ENCODE results near the gene ALDH1L1.

Gene ALDH1L1

GRCh38 chr3:126180477-126181397 lies at the start of gene ALDH1L1:
Gene ALDH1L1 (minus strand): TSS chr3:126180586. CDS start chr3:126160979, 19,607 bp downstream.
- DNase-seq, result peak; percentile 69

DNA sequence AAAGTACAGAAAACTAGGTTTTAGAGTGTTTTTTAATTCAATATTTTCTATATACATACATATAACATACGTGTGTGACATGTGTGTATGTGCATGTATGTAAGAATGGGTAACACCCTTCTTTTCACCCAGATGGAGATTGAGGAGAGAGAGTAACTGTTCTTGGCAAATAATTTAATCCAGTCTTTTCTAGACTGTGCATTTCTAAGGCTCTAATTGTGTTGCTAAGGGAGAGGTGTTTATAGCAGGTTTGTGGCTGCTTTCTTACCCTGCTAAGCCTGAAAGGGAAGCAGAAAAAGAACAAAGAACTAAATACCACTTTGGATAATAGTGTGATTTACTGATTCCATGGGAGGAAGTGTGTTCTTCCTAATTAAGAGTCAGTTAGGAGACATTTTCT lies 46.0 kb upstream of the ALDH1L1 start:
- DNase-seq, result no peak

GRCh38 chr3:126216416-126216815 lies 36.0 kb upstream of the ALDH1L1 start:
- no peak for DNase-seq

DNA sequence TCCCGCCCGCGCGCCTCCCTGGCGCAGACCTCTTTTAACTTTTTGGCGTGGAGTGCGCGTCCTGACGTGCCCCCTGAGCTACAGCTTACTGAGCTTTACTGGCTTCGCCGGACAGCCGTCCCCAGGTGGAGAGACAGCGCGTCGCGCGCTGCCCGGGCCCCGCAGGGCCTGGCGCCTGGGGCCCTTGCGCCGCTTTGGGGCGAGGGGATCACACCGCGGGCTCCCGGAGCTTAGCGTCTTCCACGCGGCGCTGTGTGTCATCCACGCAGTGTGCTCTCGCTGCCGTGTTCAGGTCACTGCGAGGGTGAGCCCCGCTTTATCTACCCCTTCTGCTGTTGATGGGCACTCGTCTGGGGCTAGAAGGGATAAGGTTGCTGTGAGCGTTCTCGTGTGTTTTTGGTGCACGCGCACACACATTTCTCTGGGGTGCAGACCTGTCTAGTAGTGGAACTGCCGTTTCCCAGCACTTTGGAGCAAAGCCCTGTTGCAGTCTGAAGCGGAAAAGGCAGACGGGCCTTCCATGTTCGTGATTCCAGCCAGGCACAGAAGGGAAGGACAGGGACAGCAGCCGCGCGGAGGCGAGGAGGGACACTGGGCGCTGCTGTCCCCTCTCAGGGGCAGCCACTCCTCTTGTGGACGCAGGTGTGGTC lies 33.1 kb upstream of the ALDH1L1 start:
- DNase-seq, result no peak

DNA sequence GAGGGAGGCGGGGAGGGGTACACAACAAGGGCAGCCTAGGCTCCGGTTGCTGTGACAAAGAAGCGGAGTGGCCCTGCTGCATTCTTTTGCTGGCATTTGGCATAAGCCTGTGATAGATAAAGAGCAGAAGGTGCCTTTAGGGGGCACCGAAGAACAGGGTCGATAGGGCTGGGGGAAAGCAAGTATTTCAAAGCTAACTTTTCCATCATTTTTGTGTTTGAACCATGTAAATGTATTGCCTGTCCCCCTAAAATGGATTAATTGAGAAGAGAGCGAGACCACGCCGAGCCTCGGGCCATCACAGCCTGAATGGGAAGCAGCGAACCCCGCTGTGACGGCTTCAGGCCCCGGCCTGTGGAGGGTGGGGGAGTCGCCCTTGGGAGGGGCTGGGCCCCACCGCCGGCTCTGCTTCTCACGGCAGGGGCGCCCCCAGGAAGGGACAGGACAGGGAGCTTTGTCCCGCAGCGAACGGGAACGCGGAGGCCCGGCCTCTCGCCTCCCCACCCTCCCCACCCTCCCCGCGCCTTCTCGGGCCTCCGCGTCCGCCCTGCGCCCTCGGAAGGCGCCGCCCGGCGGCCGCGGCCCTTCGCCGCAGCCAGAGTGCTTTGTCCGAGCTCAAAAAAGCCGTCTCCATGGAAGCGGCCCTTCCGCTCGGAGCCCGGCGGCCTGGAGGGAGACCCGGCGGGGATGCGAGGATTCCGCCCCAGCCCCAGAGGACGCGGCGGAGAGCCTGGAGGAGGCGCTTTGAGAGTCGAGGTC lies 32.4 kb upstream of the ALDH1L1 start:
- peak; percentile 23 for DNase-seq

GRCh38 chr3:126212250-126212619 lies 31.8 kb upstream of the ALDH1L1 start:
- DNase-seq, result no peak

GRCh38 chr3:126211569-126211968 lies 31.2 kb upstream of the ALDH1L1 start:
- no peak for DNase-seq

- DNase-seq, result no peak
Measured at GRCh38 chr3:126210606-126211005, 30.2 kb upstream of the ALDH1L1 start.

GRCh38 chr3:126209741-126210140 lies 29.4 kb upstream of the ALDH1L1 start:
- no peak for DNase-seq

DNA sequence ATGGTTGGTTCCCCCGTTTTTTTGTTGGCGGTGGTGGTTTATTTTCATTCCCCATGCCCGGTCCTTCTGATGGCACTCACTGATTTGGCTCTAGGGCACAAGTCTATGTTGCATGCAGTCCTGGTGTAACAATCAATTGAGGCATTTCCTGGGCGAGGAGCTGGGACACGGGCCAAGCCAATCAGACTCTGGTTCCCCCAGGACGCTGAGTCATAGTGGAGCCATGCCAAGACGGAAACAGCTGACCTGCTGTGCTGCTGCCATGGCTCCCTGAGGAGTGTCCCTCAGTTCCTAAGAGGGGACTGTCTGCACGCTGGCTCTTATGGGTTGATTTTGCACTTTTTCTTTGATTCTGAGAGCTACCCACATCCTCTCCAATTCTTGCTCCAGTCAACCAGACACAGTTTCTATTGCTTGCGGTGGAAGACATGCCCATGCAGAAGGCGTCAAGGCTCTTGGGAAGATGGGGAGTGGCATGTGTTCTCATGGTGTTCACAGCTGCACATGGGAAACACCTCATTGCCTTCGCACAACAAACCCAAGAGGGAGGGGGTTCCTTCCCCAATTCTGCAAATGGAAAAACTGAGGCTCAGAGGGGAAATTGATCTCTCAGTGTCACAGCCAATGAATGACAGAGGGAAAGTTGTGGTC lies 28.3 kb upstream of the ALDH1L1 start:
- DNase-seq, result peak; percentile 44

GRCh38 chr3:126208182-126208581 lies 27.8 kb upstream of the ALDH1L1 start:
- no peak for DNase-seq

DNA sequence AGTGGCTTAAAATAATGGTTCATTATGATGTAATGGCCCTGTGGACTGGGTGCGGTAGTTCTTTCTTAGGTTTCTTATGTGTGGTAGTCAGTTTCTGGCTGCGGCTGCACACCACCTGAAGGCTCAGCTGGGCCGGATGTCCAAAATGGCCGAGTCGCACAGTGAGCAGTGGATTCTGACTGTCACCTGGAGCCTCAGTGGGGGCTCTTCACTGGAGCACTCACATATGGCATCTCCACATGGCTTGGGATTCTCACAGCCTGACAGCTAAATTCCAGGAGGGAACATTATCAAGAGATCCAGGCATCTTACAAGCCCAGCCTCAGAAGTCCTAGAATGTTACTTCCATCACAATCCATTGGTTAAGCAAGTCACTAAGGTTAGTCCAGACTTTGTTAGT lies 26.8 kb upstream of the ALDH1L1 start:
- no peak for DNase-seq

GRCh38 chr3:126205717-126206655 lies 25.6 kb upstream of the ALDH1L1 start:
- DNase-seq, result no peak

DNA sequence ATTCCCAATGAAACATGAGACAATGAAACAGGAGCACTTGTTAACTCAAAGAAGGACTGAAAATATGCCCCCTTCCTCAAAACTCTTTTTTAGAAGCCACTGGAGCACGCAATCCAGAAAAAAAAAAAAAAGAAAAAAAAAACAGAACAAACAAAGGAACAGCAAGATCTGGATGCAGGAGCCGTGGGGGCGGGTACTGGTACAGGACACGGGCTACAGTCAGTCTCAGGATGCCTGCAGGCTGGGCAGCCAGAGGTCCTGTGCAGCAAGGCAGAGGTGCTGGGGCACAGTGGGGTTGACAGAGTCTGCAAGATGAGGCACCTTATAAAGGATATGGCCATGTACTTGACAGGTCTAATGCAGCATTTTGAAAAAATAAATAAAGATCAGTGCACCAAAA lies 22.3 kb upstream of the ALDH1L1 start:
- no peak for DNase-seq

DNA sequence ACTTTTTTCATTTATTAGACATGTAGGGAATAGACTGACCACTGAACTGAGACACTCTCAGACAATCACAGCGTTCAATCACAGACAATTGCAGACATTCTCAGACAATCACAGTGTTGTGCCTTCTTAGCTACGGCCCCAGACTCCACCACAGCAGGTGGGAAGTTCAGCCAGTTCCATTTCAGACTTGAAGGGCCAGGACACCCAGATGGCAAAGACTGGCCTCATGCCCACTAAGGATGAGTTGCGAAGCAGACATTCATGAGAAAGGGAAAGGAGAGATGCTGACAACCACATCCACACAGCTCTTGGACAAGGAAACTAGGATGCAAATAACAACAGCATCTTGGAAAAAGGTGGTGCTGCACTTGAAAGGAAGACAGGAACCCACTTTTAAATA lies 21.9 kb upstream of the ALDH1L1 start:
- peak; percentile 29 for DNase-seq

- no peak for DNase-seq
Measured at GRCh38 chr3:126201168-126201567, 20.8 kb upstream of the ALDH1L1 start.

- DNase-seq, result no peak
Measured at GRCh38 chr3:126200534-126200933, 20.1 kb upstream of the ALDH1L1 start.

- no peak for DNase-seq
Measured at GRCh38 chr3:126199256-126199655, 18.9 kb upstream of the ALDH1L1 start.

- DNase-seq, result peak; percentile 5
Measured at GRCh38 chr3:126197854-126198584, 17.6 kb upstream of the ALDH1L1 start.

GRCh38 chr3:126197343-126197742 lies 17.0 kb upstream of the ALDH1L1 start:
- DNase-seq, result no peak

DNA sequence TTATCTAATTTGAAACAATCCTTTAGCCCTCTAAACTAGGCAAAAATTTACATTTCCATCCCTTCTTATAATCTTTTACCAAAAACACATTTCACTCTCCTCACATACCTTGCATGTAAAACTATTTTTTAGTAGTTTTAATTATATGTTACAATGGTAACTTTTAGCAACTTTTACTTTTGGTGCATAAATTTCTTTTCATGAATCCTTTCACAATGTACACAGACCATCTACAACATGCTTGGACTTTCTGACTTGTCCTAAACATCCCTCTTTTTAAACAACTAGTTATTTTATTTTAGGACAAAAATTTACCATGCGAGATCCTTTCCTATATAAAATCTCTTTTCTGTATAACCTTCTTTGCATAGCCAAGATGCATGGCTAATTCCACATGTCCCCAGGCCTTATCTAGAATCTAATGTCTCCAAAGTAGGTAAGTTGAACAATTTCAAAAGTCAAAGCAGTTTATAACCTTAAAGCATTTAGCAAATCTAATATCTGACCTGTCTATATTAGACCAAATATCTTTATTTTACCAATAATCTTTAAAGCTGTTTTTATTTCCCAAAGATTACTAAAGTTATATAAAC lies 14.4 kb upstream of the ALDH1L1 start:
- no peak for DNase-seq
